Heart right ventricle (tissue), 16 donors: ENCODE results near the gene TMED5. TPM values are rescaled to one million over a fixed set of nuclear protein-coding genes. Genes with fewer than 3 reads are reported as not detected.

ENCODE experiments used
- ATAC-seq, 8 donors: fragments of 200-7000 bp; cut with Tn5 transposase; one replicate each; pipeline ENCODE4 v1.9.1; 2020; ENCODE audit warnings: mild to moderate bottlenecking in 8 of 8, moderate library complexity in 8 of 8, moderate number of reproducible peaks in 1 of 8
- DNase-seq, 2 donors: peaks; one replicate each; pipeline ENCODE4 v3.0.0-alpha.2; 2020
- H3K27ac ChIP-seq, 10 donors: fragments of 200-600 bp; sonication (generic) in 2 of 10; one replicate each; pipeline versions ENCODE4 v1.5.0 to v1.8.0; 2020 to 2022; ENCODE audit warnings: mild to moderate bottlenecking in 3 of 10
- H3K27me3 ChIP-seq, 7 donors: fragments of 200-600 bp; one replicate each; pipeline ENCODE4 v1.8.0; 2021 to 2022; ENCODE audit warnings: mild to moderate bottlenecking in 2 of 7
- H3K36me3 ChIP-seq, 9 donors: fragments of 200-600 bp; sonication (generic) in 1 of 9; one replicate each; pipeline versions ENCODE4 v1.5.0 to v1.8.0; 2020 to 2022; ENCODE audit warnings: mild to moderate bottlenecking in 2 of 9
- H3K4me1 ChIP-seq, 9 donors: fragments of 200-600 bp; sonication (generic) in 1 of 9; one replicate each; pipeline versions ENCODE4 v1.5.0 to v1.8.0; 2020 to 2022; ENCODE audit warnings: mild to moderate bottlenecking in 4 of 9
- H3K4me3 ChIP-seq, 10 donors: fragments of 200-600 bp; sonication (generic) in 2 of 10; one replicate each; pipeline versions ENCODE4 v1.5.0 to v1.8.0; 2020 to 2022; ENCODE audit warnings: mild to moderate bottlenecking in 7 of 10, moderate library complexity in 2 of 10
- H3K9me3 ChIP-seq, 11 donors: fragments of 200-600 bp in 10 of 11; sonication (generic) in 2 of 11; one replicate each; pipeline versions ENCODE4 v1.5.0 to v1.8.0; 2013 to 2022; ENCODE audit warnings: mild to moderate bottlenecking in 2 of 11, control low read depth in 1 of 11, moderate library complexity in 1 of 11
- WGBS, 2 donors: extraction: QIAGEN DNeasy Blood & Tissue Kit; methylation state at CpG; one replicate each; pipeline ENCODE4 v1.1.7; 2013; ENCODE audit warnings: inconsistent platforms in 1 of 2; 5-methylcytosine and 5-hydroxymethylcytosine counted together
- intact Hi-C, 10 donors: fragments of 100-400 bp; cut with DNase I; formaldehyde crosslinking; loops; one replicate each; pipeline versions ENCODE4 v1.11.1 to v1.14.2; 2022
- polyA plus RNA-seq, 2 donors: library from polyadenylated mRNA; stranded (reverse); fragments of 200-250 nt; gene quantifications; one replicate each; pipeline ENCODE4 v1.2.3, GENCODE V29; 2013
- total RNA-seq, 10 donors: library from RNA; stranded (reverse); fragmentation: NEBNext Ultra II Directional in 3 of 10; extraction: Animal tissue kit (Norgen Biotek cat#: 25700) in 3 of 10; gene quantifications; one replicate each; pipeline versions ENCODE4 v1.2.1 to v1.2.4, GENCODE V29; 2021 to 2023
- TF ChIP-seq, protein P1 (sequence below), 9 donors: fragments of 200-600 bp; sonication (generic) in 2 of 9; IDR thresholded peaks; one replicate each; pipeline versions ENCODE4 v1.5.0 to v1.8.0; 2021 to 2022; ENCODE audit warnings: antibody characterized with exemption in 9 of 9, mild to moderate bottlenecking in 5 of 9, moderate library complexity in 1 of 9
- donor health status: Arrhythmogenic right ventricular cardiomyopathy.
- donor health status: ischemic (EF 13 %, LVEDD 7.1; RV severe dilation, severe dysfunction).
- donor health status: healthy with polysubstance abuse.
- donor health status: DM: no; HTN: yes; CAD: no.
- donor health status: DM: no; HTN: no; CAD: no.
- donor health status: ischemic (EF 25% LVEDD 6.9; RV normal size, moderate dysfunction).
- donor health status: ischemic (EF 25% LVEDD 5.7; RV mildly dilated, moderate dysfunction).
- donor health status: healthy.
- donor health status: DM: yes; HTN: yes; CAD: no.
- donor health status: Ischemic cardiomyopathy.
- donor health status: ischemic (EF 35%, LVEDD 5.7; RV mildly dilated, moderate dysfunction).
- donor health status: nonischemic (EF 11% LVEDD 7.7; RV severe dilation, severe dysfunction).
- donor health status: DM: yes; HTN: yes; CAD: no.
- donor health status: PGD.
- donor health status: ischemic (EF 29% LVEDD 5.4; RV normal size, mild dysfunction).
- donor health status: nonischemic (EF 23%, LVEDD 6.1; RV moderate dilation, normal function).

TMED5 gene
- total and polyA plus RNA-seq, 12 donors, result 8.4 to 82.4 (median 38.4) TPM

- no peaks in the 10 kb centered on the region for H3K27me3 ChIP-seq
- TF ChIP-seq, protein P1, sequence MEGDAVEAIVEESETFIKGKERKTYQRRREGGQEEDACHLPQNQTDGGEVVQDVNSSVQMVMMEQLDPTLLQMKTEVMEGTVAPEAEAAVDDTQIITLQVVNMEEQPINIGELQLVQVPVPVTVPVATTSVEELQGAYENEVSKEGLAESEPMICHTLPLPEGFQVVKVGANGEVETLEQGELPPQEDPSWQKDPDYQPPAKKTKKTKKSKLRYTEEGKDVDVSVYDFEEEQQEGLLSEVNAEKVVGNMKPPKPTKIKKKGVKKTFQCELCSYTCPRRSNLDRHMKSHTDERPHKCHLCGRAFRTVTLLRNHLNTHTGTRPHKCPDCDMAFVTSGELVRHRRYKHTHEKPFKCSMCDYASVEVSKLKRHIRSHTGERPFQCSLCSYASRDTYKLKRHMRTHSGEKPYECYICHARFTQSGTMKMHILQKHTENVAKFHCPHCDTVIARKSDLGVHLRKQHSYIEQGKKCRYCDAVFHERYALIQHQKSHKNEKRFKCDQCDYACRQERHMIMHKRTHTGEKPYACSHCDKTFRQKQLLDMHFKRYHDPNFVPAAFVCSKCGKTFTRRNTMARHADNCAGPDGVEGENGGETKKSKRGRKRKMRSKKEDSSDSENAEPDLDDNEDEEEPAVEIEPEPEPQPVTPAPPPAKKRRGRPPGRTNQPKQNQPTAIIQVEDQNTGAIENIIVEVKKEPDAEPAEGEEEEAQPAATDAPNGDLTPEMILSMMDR (IDR thresholded peaks at IDR 0.05), result no peak
- no peaks in the 10 kb centered on the region for H3K4me1 ChIP-seq
- H3K27ac ChIP-seq, result no peak overlapping the region
- DNase-seq (no peak), ATAC-seq (no peak)
- H3K4me3 ChIP-seq, result no peak overlapping the region
- H3K9me3 ChIP-seq, result no peaks in the 10 kb centered on the region
- 63% methylated on average over 3 of the region's 3 CpGs for WGBS, 2 donors
- peaks cover 0 to 88% (median 14%) of the 10 kb centered on the region in 9 donors for H3K36me3 ChIP-seq
- intact Hi-C loops, result no loop called here
These were observed 42.5 kb downstream of the TMED5 start for GRCh38 chr1:93137604-93138292.

GRCh38 chr1:93136445-93136844 is 43.8 kb downstream of the TMED5 start:
- Histone ChIP-seq H3K27me3 (no peaks in the 10 kb centered on the region), H3K9me3 (no peaks in the 10 kb centered on the region), H3K36me3 (peaks cover 0 to 95% (median 14%) of the 10 kb centered on the region in 9 donors), H3K4me3 (no peak overlapping the region), H3K27ac (no peak overlapping the region), H3K4me1 (no peaks in the 10 kb centered on the region)
- WGBS, 2 donors, result 92 to 94% methylated on average over 5 of the region's 5 CpGs
- DNase-seq, result no peak
- TF ChIP-seq, protein P1 (IDR thresholded peaks at IDR 0.05), result no peak
- no peak for ATAC-seq
- intact Hi-C loops, result no loop called here

GRCh38 chr1:93132638-93133037 is 47.6 kb downstream of the TMED5 start:
- TF ChIP-seq, protein P1 (IDR thresholded peaks at IDR 0.05), result no peak
- H3K27ac ChIP-seq, result no peak overlapping the region
- ATAC-seq (no peak), DNase-seq (no peak)
- intact Hi-C loops, result no loop called here
- no peaks in the 10 kb centered on the region for H3K9me3 ChIP-seq
- no peak overlapping the region for H3K4me3 ChIP-seq
- peaks cover 0 to 89% (median 14%) of the 10 kb centered on the region in 9 donors for H3K36me3 ChIP-seq
- H3K27me3 ChIP-seq, result no peaks in the 10 kb centered on the region
- H3K4me1 ChIP-seq, result peaks cover 0 to 9% (median 0%) of the 10 kb centered on the region in 9 donors

GRCh38 chr1:93129507-93130099 is 50.6 kb downstream of the TMED5 start:
- H3K27me3 ChIP-seq, result no peaks in the 10 kb centered on the region
- no peak overlapping the region for H3K4me3 ChIP-seq
- H3K4me1 ChIP-seq, result peaks cover 0 to 9% (median 0%) of the 10 kb centered on the region in 9 donors
- TF ChIP-seq, protein P1 (IDR thresholded peaks at IDR 0.05), result no peak
- intact Hi-C loops, result no loop called here
- DNase-seq (no peak), ATAC-seq (no peak)
- peaks cover 0 to 64% (median 0%) of the 10 kb centered on the region in 9 donors for H3K36me3 ChIP-seq
- no peaks in the 10 kb centered on the region for H3K9me3 ChIP-seq
- H3K27ac ChIP-seq, result no peak overlapping the region
